ENCODE measurements around the gene CEACAM8.
"Not testable (repeated sequence)": the region's sequence is repeated elsewhere in the genome, so short reads cannot be mapped to it uniquely, and the experiment has no call there.

CEACAM8 gene

DNA sequence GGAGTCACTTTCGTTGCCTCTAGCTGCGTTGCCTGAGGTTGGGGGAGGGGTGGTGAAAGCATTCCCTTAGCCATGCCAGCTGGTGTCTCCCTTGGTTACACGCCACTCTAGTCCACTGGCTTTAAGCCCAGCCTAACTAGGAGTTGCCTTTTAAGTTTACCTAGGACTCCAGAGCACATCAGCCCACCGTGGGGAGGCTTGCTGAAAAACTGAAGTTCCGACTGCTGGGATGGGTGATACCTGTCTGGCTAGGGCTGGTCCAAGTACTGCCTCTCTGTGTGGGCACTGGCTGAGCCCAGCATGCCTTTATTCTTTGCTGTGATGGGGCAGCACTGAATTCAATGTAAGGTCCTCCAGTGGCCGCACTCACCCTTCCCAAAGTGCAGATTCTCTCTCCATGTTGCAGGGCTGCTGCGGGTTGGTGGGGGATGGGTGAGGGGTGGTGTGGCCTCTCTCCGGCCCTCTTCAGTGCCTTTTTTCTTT is 54.6 kb downstream of the CEACAM8 start:
- DNase-seq = no peak

DNA sequence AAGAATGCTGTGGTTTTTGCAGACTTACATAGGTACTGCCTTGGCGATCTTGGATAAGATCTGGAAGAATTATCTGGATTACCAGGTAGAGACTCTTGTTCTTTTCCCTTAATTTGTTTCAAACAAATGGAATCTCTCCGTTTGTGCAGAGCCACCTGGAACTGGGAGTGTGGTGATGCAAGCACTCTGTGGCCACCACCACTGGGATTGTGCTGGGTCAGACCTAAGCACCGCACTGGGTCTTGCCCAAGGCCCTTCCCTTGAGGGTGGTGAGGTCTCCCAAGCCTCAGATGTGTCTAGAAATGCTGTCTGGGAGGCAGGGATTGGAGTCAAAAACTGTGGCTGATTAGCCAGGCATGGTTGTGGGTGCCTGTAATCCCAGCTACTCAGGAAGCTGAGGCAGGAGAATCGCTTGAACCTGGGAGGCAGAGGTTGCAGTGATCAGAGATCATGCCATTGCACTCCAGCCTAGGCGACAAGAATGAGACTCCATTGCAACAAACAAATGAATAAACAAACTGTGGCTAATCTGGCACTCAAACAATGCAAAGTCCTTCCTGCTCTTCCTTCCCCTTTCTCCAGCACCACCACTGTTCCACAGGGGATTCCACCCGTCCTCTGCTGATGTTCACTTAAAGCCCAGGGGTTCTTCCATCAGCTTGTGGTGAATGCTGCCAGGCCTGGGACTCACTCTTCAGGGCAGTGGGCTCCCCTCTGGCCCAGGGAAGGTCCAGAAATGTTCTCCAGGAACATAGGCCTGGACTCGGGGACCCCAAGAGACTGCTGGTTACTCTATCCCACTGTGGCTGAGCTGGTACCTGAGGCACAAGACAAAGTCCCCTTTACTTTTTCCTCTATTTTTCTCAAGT is 55.6 kb downstream of the CEACAM8 start:
- no peak for DNase-seq

DNA sequence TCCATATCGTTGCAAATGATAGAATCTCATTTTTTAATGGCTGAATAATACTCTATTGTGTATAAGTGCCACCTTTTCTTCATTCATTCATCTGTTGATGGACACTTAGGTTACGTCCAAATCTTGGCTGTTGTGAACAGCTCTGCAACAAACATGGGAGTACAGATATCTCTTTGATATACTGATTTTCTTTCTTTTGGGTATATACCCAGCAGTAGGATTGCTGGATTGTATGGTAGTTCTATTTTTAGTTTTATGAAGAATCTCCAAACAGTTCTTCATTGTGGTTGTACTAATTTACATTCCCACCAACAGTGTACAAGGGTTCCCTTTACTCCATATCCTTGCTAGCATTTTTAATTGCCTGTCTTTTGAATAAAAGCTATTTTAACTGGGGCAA is 59.4 kb downstream of the CEACAM8 start:
- not testable (repeated sequence) for DNase-seq

DNA sequence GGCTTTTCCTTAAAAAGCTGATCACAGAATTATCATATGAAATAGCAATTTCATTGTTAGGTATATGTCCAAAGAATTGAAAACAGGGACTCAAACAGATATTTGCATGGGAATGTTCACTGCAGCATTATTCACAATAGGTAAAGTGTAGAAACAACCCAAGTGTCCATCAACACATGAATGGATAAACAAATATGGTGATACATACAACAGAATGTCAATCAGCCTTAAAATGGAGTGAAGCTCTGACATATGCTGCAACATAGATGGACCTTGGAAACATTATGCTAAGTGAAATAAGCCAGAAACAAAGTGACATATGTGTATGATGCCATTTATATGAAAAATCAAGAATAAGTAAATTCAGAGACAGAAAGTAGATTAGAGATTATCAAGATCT is 60.3 kb downstream of the CEACAM8 start:
- DNase-seq = no peak

DNA sequence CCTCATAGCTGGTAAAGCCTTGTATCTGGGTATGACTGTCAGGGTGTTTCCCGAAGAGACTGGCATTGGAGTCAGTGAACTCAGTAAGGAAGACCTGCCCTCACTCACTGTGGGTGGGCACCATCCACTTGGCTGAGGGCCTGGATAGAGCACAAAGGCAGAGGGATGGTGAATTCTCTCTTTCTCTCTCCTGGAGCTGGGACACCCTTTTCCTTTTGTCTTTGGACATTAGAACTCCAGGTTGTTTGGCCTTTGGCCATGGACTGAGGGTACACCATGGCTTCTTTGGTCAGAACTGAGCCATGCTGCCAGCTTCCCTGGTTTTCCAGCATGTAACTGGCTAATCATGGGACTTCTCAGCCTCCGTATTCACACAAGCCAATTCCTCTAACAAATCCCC is 61.8 kb downstream of the CEACAM8 start:
- DNase-seq = no peak

DNA sequence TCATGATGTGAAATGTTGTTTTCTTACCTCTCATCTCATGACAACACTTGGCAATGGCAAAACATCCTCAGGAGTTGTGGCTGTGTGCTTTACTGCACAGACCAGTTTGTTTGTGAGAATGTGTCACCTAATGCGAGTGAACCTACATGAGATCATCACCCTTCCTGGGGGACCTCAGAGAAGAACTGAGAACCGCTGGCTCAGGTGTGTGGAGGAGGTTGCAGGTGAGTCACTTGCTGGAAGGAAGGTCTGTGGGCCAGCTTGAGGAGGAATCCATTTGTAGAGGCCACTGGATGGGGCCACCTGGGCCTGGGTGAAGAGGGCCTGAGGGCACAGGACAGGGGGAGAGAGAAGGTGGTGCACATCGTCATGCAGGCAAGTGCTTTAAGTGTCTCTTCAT is 63.4 kb downstream of the CEACAM8 start:
- DNase-seq = no peak
